HG03571 (cell line): ENCODE results near the gene CADM2.

Source experiments
- ATAC-seq: cut with Tn5 transposase; IDR thresholded peaks from one replicate; pipeline ENCODE4 v1.9.1; 2021; ENCODE audit not compliant: unreplicated experiment

Gene CADM2

DNA sequence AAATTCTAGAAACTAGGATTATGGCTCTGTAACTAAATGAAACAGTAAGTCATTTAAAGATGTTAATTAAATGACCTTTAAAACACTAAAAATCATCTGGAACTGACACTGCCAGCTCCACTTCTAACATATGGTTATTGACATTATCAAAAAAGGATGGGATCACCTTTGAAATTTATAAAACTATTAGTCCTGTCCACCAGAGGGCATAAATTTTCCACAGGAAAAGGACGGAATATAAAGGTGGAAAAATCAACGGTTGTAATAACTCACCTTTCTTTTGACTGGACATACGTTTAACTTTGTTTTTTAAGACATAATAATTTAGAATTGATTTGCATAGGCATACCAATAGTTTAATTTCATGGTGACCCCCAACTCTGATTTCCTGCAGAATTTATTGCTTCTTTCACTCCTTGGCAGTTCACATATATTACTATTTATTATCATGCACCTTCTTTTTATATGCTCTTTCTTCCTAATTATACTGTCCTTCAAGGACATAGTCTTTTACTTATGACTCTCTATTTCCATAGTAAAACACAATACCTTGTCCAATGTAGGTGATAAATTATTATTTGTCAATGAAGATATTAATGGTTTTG, 345.7 kb downstream of the CADM2 start:
- ATAC-seq: no peak

- ATAC-seq: no peak
Observed at GRCh38 chr3:85312331-85312730, 353.5 kb downstream of the CADM2 start.

GRCh38 chr3:85313380-85313779, 354.6 kb downstream of the CADM2 start:
- ATAC-seq: no peak

GRCh38 chr3:85316252-85316651, 357.5 kb downstream of the CADM2 start:
- no peak for ATAC-seq

DNA sequence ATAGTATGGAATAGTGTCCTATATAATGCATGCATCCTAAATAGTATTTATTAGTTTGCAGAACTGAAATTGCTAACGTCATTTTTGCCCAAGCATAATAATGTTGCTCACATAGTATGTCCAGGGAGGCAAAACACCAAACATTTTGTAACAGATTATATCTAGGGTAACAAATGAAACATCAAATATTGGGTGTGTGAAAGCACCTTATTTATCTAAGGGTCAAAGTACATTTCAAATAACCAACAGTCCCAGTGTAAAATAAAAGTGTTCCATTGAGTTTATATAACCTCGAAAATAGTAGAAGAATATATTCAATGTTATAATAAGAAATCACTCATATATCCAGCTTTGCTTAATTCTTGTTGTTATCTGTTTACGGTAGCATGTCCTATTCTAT, 363.1 kb downstream of the CADM2 start:
- ATAC-seq: no peak

GRCh38 chr3:85330071-85330470, 371.3 kb downstream of the CADM2 start:
- ATAC-seq: no peak

GRCh38 chr3:85337895-85338294, 379.1 kb downstream of the CADM2 start:
- ATAC-seq: no peak

DNA sequence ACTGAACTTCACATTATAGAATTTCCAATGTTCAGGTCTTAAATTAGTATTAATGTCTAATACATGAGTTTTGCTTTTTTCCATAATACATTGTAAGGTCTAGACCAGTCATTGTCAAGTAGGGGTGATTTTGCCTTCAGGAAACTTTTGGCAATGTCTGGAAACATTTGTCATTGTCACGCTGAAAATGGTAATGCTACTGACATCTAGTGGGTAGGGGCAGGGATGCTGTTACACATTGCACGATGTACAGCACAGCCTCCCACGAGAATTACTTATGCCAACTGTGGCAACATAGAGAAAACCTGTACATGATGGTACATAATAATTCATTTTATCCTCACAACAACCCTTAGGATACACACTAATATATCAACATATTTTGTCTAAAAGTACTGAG, 384.1 kb downstream of the CADM2 start:
- no peak for ATAC-seq

DNA sequence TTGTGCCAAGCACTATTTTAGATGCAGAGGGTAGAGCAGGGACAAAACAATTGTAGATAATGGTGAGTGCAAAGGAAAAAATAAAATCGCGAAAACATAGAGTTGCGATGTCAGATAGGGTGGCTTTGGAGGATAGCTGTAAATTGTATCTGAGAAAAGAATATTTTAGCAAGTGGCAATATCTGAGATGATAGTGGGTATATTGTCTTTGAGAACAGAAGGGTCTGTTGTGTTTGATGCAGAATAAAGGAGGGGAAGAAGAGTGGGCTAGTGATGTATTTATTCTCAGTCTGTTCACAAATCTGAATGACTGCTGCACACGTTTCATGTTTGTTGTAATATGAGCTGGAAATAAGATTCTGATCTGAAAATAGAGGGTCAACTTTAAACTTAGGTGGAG, 396.8 kb downstream of the CADM2 start:
- no peak for ATAC-seq

- ATAC-seq: no peak
Observed at GRCh38 chr3:85360742-85361387, 402.1 kb downstream of the CADM2 start.

- no peak for ATAC-seq
Observed at GRCh38 chr3:85364296-85364909, 405.6 kb downstream of the CADM2 start.

- ATAC-seq: no peak
Observed at GRCh38 chr3:85370341-85370740, 411.6 kb downstream of the CADM2 start.

GRCh38 chr3:85376131-85376530, 417.3 kb downstream of the CADM2 start:
- no peak for ATAC-seq

DNA sequence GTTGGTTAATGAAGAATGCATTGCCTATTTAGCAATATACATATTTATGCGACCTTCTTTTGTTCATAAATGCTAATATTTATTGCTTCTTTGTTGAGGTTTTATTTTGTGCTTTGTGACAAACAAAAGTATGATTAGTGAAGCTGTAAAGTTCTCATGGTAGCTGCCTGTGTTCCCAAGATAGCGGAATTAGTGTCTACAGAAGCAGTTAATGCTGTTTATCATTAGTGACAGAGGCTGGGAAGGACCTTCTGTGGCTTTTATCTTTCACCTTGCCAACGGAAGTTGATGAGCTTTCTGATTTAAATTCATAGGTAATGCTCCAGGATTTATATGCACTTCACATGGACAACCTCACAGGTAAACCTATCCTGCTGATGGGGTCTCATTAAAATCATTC, 418.3 kb downstream of the CADM2 start:
- ATAC-seq: no peak

DNA sequence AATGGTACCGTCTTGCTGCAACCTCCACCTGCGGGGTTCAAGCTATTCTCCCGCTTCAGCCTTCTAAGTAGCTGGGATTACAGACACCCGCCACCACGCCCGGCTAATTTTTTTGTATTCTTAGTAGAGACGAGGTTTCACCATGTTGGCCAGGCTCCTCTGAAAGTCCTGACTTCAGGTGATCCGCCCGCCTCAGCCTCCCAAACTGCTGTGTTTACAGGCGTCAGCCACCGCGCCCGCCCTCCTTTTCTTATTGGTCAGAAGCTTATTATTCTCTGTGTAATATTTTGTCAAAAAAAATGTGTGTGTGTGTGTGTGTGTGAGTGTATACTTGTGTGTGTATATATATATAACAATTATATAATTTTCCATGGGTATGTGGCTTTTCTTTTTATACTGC, 425.6 kb downstream of the CADM2 start:
- no peak for ATAC-seq

DNA sequence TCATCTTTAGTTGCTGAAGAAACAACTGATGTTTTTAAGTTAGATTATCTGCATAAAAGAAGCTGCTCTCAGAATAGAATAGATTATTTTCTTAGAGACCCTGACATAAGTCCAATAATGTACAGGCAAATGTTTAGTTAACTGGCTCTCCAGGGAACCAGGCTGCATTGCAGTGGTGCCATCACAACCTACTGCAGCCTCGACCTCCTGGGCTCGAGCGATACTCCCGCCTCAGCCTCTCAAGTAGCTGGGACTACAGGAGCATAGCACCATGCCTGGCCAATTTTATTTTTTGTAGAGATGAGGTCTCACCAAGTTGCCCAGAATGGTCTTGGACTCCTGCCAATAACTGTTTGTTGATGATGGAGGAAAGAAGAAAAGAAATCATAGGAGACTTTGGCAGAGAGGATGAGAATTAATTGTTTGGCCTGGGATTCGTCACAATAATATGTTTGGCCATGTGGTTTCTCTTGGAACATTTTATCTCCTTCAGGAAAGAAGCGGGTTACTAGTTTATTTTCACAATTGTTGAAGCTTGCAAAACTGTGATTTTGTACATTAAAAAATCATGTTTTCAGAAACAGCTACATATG, 429.2 kb downstream of the CADM2 start:
- ATAC-seq: no peak

- no peak for ATAC-seq
Observed at GRCh38 chr3:85394424-85394823, 435.6 kb downstream of the CADM2 start.

- ATAC-seq: no peak
Observed at GRCh38 chr3:85397434-85397833, 438.6 kb downstream of the CADM2 start.

GRCh38 chr3:85426121-85426520, 467.3 kb downstream of the CADM2 start:
- ATAC-seq: no peak

DNA sequence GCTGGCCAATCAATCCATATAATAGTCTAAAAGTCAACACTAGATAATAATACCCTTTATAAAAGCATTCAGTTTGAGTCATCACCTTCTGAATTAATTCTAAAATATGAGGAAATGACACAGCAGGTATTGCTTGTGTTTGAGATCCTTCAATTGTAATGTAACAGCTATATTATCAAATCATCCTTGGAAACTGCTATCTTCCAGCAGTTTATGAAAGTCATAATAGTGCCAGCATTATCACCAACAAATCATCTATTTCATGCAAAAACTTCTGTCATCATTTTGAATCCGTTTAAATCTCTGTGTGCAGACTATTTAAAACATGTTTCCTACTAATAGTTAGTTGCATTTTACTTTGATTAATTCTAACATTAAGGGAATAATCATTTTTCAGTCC, 468.7 kb downstream of the CADM2 start:
- no peak for ATAC-seq

GRCh38 chr3:85432081-85432480, 473.3 kb downstream of the CADM2 start:
- ATAC-seq: no peak

DNA sequence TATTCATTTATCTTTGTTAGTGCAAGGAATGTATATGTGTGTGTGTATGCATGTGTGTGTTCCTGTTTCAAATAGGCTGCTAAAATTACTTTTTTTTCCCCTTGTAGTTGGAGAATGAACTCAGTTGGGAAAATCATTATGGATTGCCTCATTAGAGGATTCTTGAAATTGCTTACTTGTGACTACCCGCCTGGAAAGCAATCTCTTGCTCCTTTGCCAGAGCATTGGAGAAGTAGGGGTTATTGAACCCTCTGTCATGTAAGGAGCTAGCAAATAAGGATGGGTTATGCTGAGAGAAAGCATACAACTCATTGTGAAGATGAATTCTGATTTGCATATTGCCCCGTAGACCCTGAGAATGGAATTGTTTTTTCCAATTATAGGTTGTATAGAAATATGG, 474.5 kb downstream of the CADM2 start:
- no peak for ATAC-seq
